ENCODE data around the gene C1orf198. TPM values are rescaled to one million over a fixed set of nuclear protein-coding genes. Genes with fewer than 3 reads are reported as not detected.

The C1orf198 gene, protein sequence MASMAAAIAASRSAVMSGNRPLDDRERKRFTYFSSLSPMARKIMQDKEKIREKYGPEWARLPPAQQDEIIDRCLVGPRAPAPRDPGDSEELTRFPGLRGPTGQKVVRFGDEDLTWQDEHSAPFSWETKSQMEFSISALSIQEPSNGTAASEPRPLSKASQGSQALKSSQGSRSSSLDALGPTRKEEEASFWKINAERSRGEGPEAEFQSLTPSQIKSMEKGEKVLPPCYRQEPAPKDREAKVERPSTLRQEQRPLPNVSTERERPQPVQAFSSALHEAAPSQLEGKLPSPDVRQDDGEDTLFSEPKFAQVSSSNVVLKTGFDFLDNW
- total RNA-seq (2021; ENCODE audit: unreplicated experiment) (22.9 TPM), Bru-seq, nascent RNA (percentile 68 among the genes with signal in this experiment), BruChase-seq, experiment 1, labeled RNA remaining after a 6-hour chase (percentile 85 among the genes with signal in this experiment), BruChase-seq, experiment 2, labeled RNA remaining after a 2-hour chase (percentile 71 among the genes with signal in this experiment)
- 13.4 and 15.4 TPM in 2 replicates for polyA plus RNA-seq (2012)
- long read RNA-seq, transcript C1orf198-201 (4 exons, 3,858 nt), result major isoform, 38 of 53 reads
- long read RNA-seq, partial matches to known transcripts, result 3 of 53 reads
- long read RNA-seq, other reads (novel, unspliced or antisense), result 12 of 53 reads

DNA sequence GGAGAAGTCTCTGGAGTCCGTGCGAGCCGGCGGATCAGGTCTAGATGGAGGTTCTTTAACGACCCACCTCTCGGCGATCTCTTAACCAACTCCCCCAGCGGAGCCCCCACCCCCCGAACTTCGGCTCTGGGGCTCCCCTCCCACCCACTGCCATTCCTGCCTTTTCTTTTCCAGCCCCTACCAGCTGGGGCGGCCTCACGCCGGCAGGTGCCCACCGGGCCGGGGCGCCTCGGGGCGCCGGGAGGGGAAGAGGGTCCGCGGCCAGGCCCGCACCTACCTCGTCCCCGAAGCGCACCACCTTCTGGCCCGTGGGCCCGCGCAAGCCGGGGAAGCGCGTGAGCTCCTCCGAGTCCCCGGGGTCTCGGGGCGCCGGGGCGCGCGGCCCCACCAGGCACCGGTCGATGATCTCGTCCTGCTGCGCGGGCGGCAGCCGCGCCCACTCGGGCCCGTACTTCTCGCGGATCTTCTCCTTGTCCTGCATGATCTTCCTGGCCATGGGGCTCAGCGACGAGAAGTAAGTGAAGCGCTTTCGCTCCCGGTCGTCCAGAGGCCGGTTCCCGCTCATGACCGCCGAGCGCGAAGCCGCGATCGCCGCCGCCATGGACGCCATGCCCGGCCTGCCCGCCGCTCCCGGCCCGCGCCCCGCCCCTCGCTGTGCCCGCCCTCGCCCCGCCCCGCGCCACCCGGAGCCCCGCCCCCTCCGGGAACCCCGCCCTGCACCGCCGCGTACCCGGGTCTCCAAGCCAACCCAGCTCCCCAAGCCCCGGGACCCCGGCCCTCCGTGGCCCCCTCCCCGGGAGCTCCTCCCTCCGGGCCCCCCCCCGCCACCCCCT, at the start of gene C1orf198:
Gene C1orf198 (minus strand): TSS at position 619 of the 833 bp plus-strand sequence. CDS start 9 bp downstream, at position 610.
- peak within 1 kb of the TSS; percentile 68 to 92 for H3K4me3 ChIP-seq (replicated peaks in 1 of 2; ENCODE audit: low read depth in 1 of 2, low read length in 2 of 2)
- ChIA-PET CTCF (no interaction called here), RAD21 (ENCODE audit: low non-redundant PET in 1 of 2, low total read pairs in 2 of 2, uncharacterized antibody in 2 of 2, unreplicated experiment in 2 of 2) (interaction anchor here in 1 of 2 experiments (0.7 kb wide), 1 partner anchor 31 kb away, joined by 4 read pairs; no protein-coding TSS in a partner anchor), POLR2A (interaction anchor here (0.6 kb wide), 1 partner anchor 525 kb away, joined by 3 read pairs; no protein-coding TSS in a partner anchor)
- no peaks in the 10 kb centered on the region for H3K27me3 ChIP-seq (ENCODE audit: insufficient read depth, low read length)
- no peaks in the 10 kb centered on the region for H3K9me3 ChIP-seq (ENCODE audit: control insufficient read depth in 1 of 2, insufficient read depth in 1 of 2, low read depth in 1 of 2, low read length in 2 of 2)
- TF ChIP-seq YY1 (IDR thresholded peaks at IDR 0.05; ENCODE audit: extremely low read depth, insufficient replicate concordance, low read depth, low read length) (peak; percentile 88), POLR2AphosphoS5 (IDR thresholded peaks at IDR 0.05; ENCODE audit: low read depth, low read length) (peak; percentile 88), EZH2 (IDR thresholded peaks at IDR 0.05) (no peak), ZFX (IDR thresholded peaks at IDR 0.05) (peak; percentile 73), SP1 (IDR thresholded peaks at IDR 0.05; ENCODE audit: low read depth) (no peak), POLR2A (IDR thresholded peaks at IDR 0.05; ENCODE audit: borderline replicate concordance, extremely low read depth, insufficient read depth, insufficient read length) (peak; percentile 50), SIN3A (IDR thresholded peaks at IDR 0.05; ENCODE audit: low read depth) (peak; percentile 81), CBX3 (IDR thresholded peaks at IDR 0.05; ENCODE audit: low read depth) (no peak), EGR1 (IDR thresholded peaks at IDR 0.05; ENCODE audit: low read depth) (0 out of 2 replicates have a peak, but pooled peaks have one; percentile 21)
- TF ChIP-seq, protein P1, sequence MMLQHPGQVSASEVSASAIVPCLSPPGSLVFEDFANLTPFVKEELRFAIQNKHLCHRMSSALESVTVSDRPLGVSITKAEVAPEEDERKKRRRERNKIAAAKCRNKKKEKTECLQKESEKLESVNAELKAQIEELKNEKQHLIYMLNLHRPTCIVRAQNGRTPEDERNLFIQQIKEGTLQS (IDR thresholded peaks at IDR 0.05), result no peak
- no peaks in the 10 kb centered on the region for H3K36me3 ChIP-seq (ENCODE audit: control insufficient read depth in 1 of 2, insufficient read depth in 2 of 2, low read length in 2 of 2)
- no peaks in the 10 kb centered on the region for H3K9me2 ChIP-seq (ENCODE audit: insufficient read depth)
- intact Hi-C loops (cut with micrococcal nuclease), result no loop called here
- peaks cover 13 to 37% of the 10 kb centered on the region in 2 experiments for H3K4me1 ChIP-seq (ENCODE audit: control insufficient read depth in 1 of 2, insufficient read depth in 2 of 2, low read length in 2 of 2)
- peak within 1 kb of the TSS; percentile 57; the same call in 1 of the 2 replicates for H3K27ac ChIP-seq (ENCODE audit: low read depth, low read length)
- no peaks in the 10 kb centered on the region for H4K20me1 ChIP-seq (ENCODE audit: insufficient read depth)
- H3K79me2 ChIP-seq (ENCODE audit: insufficient read depth, low read length), result peaks cover 43% of the 10 kb centered on the region
- peak within 1 kb of the TSS; percentile 97 for H3K4me2 ChIP-seq (ENCODE audit: low read length)
- DNase-seq (ENCODE audit: low read depth, low spot score) (no peak), ATAC-seq (peak; percentile 89)
- H2AFZ ChIP-seq (ENCODE audit: low read depth, low read length, poor library complexity, severe bottlenecking), result no peak within 1 kb of the TSS
- H3K9ac ChIP-seq (ENCODE audit: low read length), result peak within 1 kb of the TSS; percentile 87
- BruUV-seq (replicated peaks), result no TSS peak

Measured in HCT116 (cell line).